GM11168 (cell line): ENCODE measurements around the gene IGFL4.

Source experiments
- in situ Hi-C: fragments of 300-500 bp; cut with MboI; formaldehyde crosslinking; loops from one replicate; pipeline ENCODE4 v1.12.0; 2022; ENCODE audit warnings: low sequenced_read_pairs; ENCODE audit not compliant: unreplicated experiment

The IGFL4 gene

GRCh38 chr19:46066471-46066870 is 25.7 kb upstream of the IGFL4 start:
- in situ Hi-C loops: no loop called here

GRCh38 chr19:46065486-46066071 is 24.8 kb upstream of the IGFL4 start:
- in situ Hi-C loops: no loop called here

- in situ Hi-C loops: no loop called here
Measured at GRCh38 chr19:46063201-46063600, 22.4 kb upstream of the IGFL4 start.

DNA sequence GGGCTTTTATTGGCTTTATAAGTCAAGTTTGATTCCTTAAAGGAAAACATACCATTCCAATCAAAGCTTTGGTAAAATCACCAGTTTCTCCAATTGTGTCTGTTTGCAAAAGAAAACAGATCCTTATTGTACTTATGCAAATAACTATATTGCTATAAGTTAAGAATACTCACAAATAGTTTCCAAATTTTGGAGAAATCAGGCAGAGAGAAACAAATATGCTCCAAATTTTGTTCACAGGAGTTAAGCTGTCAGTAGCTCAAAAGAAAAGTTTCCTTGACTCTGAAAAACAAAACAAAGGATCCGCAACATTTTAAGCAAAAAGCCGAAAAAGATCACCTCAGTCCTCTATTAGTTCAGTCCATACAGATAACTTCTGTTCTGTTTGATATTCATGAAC is 19.2 kb upstream of the IGFL4 start:
- in situ Hi-C loops: no loop called here

GRCh38 chr19:46058778-46059177 is 18.0 kb upstream of the IGFL4 start:
- in situ Hi-C loops: no loop called here

- in situ Hi-C loops: no loop called here
Measured at GRCh38 chr19:46056536-46056935, 15.7 kb upstream of the IGFL4 start.

- in situ Hi-C loops: no loop called here
Measured at GRCh38 chr19:46052896-46053295, 12.1 kb upstream of the IGFL4 start.

DNA sequence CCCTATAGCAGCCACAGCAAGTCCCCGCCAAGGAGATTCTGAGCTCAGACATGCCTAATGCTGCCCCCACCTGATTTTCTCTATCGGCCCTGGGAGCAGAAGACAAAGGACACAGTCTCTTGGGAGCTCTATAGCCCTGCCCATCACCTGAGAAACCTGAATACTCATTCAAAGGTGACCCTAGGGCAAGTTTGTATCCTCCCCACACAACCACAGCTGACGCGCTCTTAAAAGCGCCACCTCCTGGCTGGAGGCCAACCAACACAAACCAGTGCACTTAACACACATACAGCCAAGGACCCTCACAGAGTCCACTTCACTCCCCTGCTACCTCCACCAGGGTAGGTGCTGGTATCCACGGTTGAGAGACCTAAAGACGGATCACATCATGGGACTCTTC is 8.8 kb upstream of the IGFL4 start:
- in situ Hi-C loops: no loop called here

- in situ Hi-C loops: no loop called here
Measured at GRCh38 chr19:46043519-46043918, 2.7 kb upstream of the IGFL4 start.

GRCh38 chr19:46042252-46042883 is 1.6 kb upstream of the IGFL4 start:
- in situ Hi-C loops: no loop called here

DNA sequence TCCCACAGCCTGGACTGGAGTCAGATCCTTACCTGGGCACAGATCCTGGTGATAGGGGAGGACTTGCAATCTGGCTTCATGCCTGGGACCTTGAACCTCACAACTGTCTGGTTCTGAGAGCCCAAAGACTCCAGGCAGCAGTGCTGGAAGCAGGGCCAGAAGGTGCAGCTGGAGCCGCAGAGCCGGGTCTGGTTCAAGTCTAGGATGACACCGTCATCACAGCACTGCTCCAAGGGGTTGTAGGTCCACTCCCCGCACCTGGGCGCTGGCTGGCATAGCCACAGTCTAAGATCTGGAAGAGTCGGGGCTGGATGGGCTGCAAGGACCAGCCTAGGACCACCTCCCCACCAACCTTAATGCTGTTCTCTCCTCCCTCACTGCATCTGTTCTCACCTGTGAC is 677 bp downstream of the IGFL4 start:
- in situ Hi-C loops: no loop called here

DNA sequence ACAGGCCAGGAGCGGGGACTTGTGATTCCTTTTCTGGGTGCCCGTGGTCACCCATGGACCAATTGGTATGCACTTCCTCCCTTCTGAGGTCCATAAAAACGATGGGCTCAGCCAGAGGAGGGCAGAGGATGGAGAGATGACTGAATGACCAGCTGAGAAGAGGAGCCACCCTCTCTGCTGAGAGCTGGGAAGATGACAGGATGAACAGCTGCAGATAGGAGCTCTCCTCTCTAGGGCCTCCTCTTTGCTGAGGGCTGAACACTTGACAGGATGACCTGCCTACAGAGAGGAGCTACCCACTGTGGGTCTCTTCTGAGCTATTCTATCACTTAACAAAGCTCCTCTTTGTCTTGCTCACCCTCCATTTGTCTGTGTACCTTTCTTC is 4.1 kb downstream of the IGFL4 start:
- in situ Hi-C loops: no loop called here

DNA sequence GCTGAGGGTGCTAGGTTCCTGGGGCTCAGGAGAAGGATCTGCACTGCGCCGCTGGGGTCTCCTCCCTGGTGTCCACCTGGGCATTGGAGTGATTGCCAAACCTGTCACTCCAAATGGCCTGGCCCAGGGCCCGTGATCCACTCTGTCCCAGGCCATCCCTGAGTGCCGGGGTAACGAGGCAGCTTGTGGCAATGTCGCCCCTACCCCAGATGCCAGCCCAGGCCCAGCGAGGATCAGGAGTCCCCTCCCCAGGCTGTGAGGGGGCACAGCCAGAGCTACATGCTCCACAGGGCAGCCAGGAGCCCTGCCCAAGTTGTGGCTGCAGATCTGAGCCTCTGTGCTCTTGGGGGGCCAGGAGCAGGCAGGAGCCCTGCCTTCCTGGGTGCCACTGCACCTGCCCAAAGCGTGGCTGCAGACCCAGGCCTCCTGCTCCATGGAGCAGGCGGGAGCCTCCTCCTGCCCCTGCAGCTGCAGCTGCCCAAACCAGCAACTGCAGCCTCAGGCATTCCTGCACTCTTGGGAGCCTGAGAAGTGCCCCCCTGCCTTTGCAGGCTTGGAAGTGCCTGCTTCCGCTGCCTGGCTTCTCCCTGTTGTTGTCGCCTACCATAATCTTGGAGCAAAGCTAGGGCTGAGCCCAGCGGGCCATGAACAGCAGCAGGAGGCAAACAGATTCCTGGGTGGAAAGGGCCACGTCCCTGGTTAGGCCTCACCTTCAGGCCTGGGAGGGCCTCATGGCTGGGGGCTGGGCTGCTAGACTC is 4.6 kb downstream of the IGFL4 start:
- in situ Hi-C loops: no loop called here

GRCh38 chr19:46035546-46035945 is 5.3 kb downstream of the IGFL4 start:
- in situ Hi-C loops: no loop called here

- in situ Hi-C loops: no loop called here
Measured at GRCh38 chr19:46033401-46033800, 7.4 kb downstream of the IGFL4 start.

- in situ Hi-C loops: no loop called here
Measured at GRCh38 chr19:46032597-46033025, 8.2 kb downstream of the IGFL4 start.

- in situ Hi-C loops: no loop called here
Measured at GRCh38 chr19:46031781-46032596, 8.8 kb downstream of the IGFL4 start.

DNA sequence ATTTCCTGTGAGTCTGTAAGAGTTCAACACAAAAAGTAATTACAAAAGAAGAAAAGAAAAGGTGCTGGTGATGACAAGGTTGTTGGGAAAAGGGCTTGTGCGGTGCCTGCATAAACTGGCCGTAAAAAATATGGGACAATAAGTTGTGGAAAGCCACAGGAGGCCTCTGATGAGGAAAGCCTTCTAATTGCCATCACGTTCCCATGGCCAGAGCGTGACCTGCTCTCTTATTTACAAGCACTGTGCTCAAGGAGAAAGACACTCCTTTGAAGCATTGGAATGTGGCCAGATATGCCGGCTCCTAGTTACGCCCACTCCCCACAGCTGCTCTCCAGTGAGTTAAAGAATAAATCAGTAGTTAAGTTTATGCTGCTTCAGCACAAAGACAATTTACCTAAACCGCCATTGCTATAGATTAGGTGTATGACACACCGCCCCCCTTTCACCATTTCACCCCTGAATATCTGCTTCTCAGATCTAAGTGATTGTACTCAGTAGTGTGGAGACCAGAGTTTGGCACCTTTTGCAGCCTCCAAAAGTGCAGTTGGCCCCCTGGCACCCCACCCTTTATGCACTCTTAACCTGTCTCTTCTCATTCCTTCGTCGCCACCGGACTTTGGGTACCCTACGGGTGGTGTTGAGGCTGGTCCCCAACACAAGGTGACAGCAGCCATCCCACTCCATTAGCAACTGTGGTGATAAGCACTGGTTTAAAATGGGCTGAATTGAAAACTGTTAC is 9.8 kb downstream of the IGFL4 start:
- in situ Hi-C loops: no loop called here

- in situ Hi-C loops: loop anchor here (5.0 kb wide), 1 partner anchor 236 kb away; no protein-coding TSS in a partner anchor
Measured at GRCh38 chr19:46025835-46026234, 15.0 kb downstream of the IGFL4 start.

DNA sequence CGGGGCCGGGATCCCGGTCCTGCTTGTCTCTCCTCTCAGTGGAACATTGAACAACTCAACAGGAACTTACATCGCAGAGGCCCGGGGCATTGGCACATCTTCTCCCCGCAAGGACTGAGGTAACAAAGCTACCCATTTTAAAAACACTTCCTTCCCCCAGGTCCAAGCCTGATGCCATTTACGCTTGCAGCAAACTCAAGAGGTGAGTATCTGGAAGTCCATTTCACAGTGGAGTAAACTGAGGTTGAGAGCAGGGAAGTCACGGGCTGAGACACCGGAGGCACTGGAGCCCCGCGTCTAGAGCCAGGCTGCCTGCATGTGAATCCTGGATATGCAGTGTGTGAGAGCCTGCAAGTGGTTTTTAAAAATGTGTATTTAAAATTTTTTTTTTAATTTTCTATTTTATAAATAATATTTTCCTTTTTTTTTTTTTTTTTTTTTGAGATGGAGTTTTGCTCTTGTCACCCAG is 17.5 kb downstream of the IGFL4 start:
- in situ Hi-C loops: no loop called here
